ENCODE data around the gene BCOR. TPM values are rescaled to one million over a fixed set of nuclear protein-coding genes. Genes with fewer than 3 reads are reported as not detected.

BCOR gene
- total and polyA plus RNA-seq, 4 donors = 5.6 to 23.0 (median 11.0) TPM

- H3K4me1 ChIP-seq (ENCODE audit: control insufficient read depth in 4 of 4, insufficient read depth in 4 of 4, low read length in 3 of 4) = no peaks in the 10 kb centered on the region
- no peaks in the 10 kb centered on the region for H3K36me3 ChIP-seq (ENCODE audit: control insufficient read depth in 4 of 4, insufficient read depth in 3 of 4, low read depth in 1 of 4, low read length in 3 of 4)
- WGBS = 95% methylated on average over 3 of the region's 3 CpGs
- H3K27me3 ChIP-seq (ENCODE audit: control insufficient read depth in 4 of 4, insufficient read depth in 4 of 4, low read length in 3 of 4) = no peaks in the 10 kb centered on the region
- peaks cover 0 to 3% (median 0%) of the 10 kb centered on the region in 4 donors for H3K9me3 ChIP-seq (ENCODE audit: control insufficient read depth in 4 of 4, low read length in 3 of 4)
- no peak overlapping the region for H3K27ac ChIP-seq (ENCODE audit: low read depth in 1 of 2, low read length in 2 of 2)
- DNase-seq (ENCODE audit: low spot score) = no peak
- no peak overlapping the region for H3K4me3 ChIP-seq (ENCODE audit: low read depth in 1 of 3, low read length in 3 of 3)
- H3K9ac ChIP-seq (ENCODE audit: low read depth in 1 of 2, low read length in 2 of 2) = no peak overlapping the region
- TF ChIP-seq TAF1 (conservative IDR thresholded peaks at IDR 0.05) (no peak), REST (IDR thresholded peaks at IDR 0.05) (no peak), RXRA (IDR thresholded peaks at IDR 0.05) (no peak), ZBTB33 (IDR thresholded peaks at IDR 0.05) (no peak), FOXA1 (IDR thresholded peaks at IDR 0.05) (no peak), NR2F2 (IDR thresholded peaks at IDR 0.05) (no peak), HNF4G (IDR thresholded peaks at IDR 0.05) (no peak)
Measured at GRCh38 chrX:40030205-40030604, 67.6 kb downstream of the BCOR start.

- no peak overlapping the region for H3K4me3 ChIP-seq (ENCODE audit: low read depth in 1 of 3, low read length in 3 of 3)
- no peaks in the 10 kb centered on the region for H3K27me3 ChIP-seq (ENCODE audit: control insufficient read depth in 4 of 4, insufficient read depth in 4 of 4, low read length in 3 of 4)
- H3K27ac ChIP-seq (ENCODE audit: low read depth in 1 of 2, low read length in 2 of 2) = no peak overlapping the region
- H3K4me1 ChIP-seq (ENCODE audit: control insufficient read depth in 4 of 4, insufficient read depth in 4 of 4, low read length in 3 of 4) = no peaks in the 10 kb centered on the region
- DNase-seq (ENCODE audit: low spot score) = no peak
- no peaks in the 10 kb centered on the region for H3K9me3 ChIP-seq (ENCODE audit: control insufficient read depth in 4 of 4, low read length in 3 of 4)
- 78% methylated on average over 3 of the region's 3 CpGs for WGBS
- no peaks in the 10 kb centered on the region for H3K36me3 ChIP-seq (ENCODE audit: control insufficient read depth in 4 of 4, insufficient read depth in 3 of 4, low read depth in 1 of 4, low read length in 3 of 4)
- no peak overlapping the region for H3K9ac ChIP-seq (ENCODE audit: low read depth in 1 of 2, low read length in 2 of 2)
- TF ChIP-seq RXRA (IDR thresholded peaks at IDR 0.05) (no peak), REST (IDR thresholded peaks at IDR 0.05) (no peak), YY1 (IDR thresholded peaks at IDR 0.05) (no peak), FOXA1 (IDR thresholded peaks at IDR 0.05) (no peak), CTCF (IDR thresholded peaks at IDR 0.05; ENCODE audit: low read depth, low read length, missing input control) (no peak), GABPA (IDR thresholded peaks at IDR 0.05 in 1 of 2, conservative IDR thresholded peaks at IDR 0.05 in 1 of 2) (no peak), EGR1 (IDR thresholded peaks at IDR 0.05; ENCODE audit: low read depth in 2 of 2) (no peak)
Measured at GRCh38 chrX:40022421-40022820, 75.3 kb downstream of the BCOR start.
